HG02763 (cell line): Measurements from ENCODE around the gene NRG2.

ENCODE experiments used
- ATAC-seq: cut with Tn5 transposase; IDR thresholded peaks from one replicate; pipeline ENCODE4 v1.9.1; 2021; ENCODE audit warnings: mild to moderate bottlenecking, moderate library complexity; ENCODE audit not compliant: unreplicated experiment

The NRG2 gene

GRCh38 chr5:139817970-139818369 is 225.1 kb downstream of the NRG2 start:
- ATAC-seq = no peak

DNA sequence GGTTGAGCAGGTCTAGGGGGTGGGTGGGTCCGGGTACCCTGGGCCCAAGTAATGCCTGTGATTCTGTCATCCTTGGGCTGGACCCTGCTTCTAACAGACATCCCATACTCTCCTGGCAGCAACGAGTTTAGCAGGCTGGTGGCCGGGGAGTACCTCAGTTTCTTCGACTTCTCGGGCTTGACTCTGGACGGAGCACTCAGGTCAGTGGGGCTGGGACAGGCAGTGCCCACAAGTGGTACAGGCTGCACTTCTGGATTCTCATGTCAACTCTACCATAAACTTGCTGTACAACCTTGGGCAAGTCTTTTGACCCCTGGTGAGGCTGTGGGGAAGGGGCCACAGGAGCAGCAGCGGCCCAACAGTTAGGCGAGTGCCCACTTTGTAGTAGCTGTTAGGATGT is 225.7 kb downstream of the NRG2 start:
- ATAC-seq = no peak

DNA sequence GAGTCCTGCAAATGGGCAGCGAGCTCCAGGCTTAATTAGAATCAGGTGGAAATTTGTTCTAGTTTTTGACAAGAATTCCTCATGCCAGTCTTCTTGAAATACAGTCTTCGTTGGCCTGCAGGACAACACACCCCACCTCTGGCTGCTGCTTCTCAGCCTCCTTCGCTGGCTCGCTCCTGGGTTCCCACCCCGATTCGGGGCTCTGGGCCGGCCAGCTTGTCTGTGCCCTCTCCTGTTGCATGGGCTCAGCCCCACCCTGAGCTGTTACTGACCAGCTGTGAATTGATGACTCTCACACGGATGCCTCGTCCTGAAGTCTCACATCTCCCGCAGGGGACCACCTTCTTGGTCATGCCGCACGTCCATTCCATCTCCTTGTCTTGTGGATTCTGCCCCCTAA is 226.5 kb downstream of the NRG2 start:
- no peak for ATAC-seq

- no peak for ATAC-seq
Measured at GRCh38 chr5:139814704-139815280, 228.3 kb downstream of the NRG2 start.

DNA sequence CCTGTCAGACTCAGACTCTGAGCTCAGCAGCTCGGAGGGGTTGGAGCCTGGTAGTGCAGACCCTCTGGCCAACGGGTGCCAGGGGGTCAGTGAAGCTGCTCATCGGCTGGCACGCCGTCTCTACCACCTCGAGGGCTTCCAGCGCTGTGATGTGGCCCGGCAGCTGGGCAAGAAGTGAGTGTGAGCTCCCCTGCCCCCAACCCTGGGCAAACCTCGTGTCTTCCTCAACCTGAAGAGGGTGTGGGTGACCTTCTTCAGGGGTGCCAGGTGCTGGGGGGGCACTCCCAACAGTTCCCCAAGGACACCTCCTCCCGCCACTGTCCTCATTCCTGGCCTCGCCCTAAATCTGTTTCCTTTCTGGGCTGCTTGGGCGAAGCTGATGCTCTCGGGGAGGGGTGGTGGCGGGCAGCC is 228.9 kb downstream of the NRG2 start:
- ATAC-seq = no peak

DNA sequence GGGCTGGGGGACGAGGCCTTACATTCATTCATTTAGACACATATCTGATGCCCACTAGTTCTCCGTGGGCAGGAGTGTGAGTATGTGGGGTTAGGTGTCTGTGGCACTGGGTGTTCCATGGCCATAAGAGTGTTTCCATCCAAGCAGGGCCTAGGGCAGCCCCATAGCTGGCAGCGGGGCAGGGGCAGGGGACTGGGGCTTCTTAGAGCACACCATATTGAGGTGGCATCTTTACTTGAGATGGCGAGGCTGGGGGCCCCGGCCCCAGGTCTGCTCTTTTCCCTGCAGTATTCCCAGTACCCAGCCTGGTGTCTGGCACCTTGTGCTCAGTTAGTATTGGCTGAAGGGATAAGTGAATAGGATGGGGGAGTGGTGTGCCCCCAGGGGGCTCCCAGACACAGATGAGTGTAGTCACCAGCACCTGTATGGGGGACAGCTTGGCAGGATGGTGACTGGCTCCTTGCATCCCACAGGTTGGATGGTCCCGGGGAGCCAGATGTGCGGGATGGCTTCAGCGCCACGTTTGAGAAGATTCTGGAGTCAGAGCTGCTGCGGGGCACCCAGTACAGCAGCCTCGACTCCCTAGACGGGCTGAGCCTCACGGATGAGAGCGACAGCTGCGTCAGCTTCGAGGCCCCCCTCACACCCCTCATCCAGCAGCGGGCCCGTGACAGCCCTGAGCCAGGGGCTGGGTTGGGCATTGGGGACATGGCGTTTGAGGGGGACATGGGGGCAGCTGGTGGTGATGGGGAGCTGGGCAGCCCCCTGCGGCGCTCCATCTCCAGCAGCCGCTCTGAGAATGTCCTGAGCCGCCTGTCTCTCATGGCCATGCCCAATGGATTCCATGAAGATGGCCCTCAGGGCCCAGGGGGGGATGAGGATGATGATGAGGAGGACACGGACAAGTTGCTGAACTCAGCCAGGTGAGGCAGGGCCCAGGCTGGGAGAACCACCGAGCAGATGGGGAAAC is 230.0 kb downstream of the NRG2 start:
- no peak for ATAC-seq

GRCh38 chr5:139812323-139812722 is 230.8 kb downstream of the NRG2 start:
- ATAC-seq = no peak

GRCh38 chr5:139811274-139811607 is 231.9 kb downstream of the NRG2 start:
- ATAC-seq = no peak

DNA sequence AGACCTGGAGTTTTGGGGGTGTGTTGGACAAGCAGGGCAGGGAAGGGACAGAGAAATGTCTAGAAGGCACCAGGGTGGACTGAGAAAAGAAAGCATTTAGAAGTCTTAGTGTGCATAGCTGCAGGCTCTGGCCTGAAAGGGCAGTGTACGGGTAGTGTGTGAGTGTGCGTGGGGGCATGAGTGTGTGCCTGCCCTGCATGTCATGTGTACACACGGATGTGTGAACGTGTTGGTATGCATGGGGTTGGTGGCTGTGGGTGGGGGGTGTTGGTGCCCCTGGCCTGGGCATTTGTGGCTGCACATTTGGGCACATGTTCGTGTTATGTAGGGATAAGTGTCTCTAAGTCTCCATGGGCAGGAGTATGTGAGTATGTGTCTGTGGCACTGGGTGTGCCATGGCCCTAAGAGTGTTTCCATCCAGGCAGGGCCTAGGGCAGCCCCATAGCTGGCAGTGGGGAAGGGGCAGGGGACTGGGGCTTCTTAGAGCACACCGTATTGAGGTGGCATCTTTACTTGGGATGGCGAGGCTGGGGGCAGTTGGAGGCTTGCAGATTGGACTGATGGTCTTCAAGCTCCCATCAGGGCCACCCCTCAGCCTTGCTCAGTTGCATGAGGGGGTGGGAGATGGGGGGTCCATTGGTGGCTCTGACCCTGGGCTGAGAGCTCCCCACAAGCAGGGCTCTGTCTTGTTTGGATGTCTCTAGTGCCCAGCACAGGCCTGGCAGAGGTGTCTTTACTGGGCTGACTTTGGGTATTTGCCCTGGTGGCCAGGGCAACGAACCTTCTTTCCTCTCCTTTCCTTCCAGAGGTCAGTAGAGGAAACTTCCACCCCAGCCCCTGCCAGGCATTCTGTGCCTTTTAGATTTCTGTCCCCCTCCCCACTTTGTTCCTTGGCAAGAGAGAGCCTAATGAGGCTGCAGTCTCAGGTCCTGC is 232.5 kb downstream of the NRG2 start:
- ATAC-seq = no peak

DNA sequence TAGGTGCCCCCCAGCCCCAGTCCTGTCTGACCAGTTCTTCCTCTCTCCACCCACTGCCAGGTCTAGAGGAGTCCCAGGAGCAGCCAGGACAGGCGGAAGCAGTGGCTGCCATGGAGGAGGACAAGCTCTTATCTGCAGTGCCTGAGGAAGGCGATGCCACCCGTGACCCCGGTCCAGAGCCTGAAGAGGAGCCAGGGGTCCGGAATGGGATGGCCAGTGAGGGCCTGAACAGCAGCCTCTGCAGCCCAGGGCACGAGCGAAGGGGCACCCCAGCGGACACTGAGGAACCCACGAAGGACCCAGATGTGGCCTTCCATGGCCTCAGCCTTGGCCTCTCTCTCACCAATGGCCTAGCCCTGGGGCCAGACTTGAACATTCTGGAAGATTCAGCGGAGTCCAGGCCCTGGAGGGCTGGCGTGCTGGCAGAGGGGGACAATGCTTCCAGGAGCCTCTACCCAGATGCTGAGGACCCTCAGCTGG is 233.7 kb downstream of the NRG2 start:
- no peak for ATAC-seq

GRCh38 chr5:139808481-139809330 is 234.4 kb downstream of the NRG2 start:
- no peak for ATAC-seq

GRCh38 chr5:139807647-139808030 is 235.5 kb downstream of the NRG2 start:
- ATAC-seq = no peak

DNA sequence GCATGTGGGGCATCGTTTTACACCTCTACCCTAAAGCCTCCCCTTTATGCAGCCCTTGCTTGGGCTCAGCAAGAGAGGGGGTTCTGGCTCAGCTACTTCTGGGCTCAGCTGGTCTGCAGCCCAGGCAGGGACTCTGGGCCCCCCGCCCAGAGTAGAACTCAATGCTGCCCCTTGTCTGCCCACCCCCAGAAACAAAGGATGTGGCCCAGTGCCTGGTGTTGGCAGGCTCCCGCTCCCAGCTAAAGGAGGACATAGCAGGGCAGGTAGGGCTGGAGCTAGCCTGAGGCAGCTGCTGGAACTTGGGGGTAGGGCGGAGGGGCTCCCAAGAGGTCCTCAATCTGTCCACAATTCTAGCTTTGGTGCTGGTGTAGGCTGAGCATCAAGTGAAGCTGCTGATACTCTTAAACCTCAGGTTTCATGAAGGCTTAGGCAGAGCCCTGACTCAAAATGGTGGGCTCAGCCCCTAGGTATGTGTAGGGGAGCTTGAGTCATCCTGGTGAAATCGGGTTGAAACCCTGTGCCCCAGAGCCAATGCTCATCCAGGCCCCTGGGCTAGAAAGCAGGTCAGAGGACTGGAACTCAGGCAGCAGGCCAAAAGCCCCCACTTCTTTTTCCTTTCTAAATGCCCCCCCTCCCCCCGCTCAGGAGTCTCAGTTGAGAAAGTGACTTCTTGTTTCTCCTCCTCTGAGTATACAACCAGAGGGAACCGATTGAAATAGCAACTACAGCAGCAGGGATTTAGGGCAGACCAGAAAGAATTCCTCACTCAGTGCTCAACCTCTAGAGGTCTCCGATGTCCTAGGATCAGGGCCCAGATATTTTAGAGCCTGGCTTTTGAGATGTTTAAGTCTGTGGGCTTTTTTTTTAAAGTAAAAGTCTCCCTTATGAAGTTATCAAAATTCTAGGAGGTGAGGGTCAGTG is 236.1 kb downstream of the NRG2 start:
- ATAC-seq = no peak

GRCh38 chr5:139806111-139806510 is 237.0 kb downstream of the NRG2 start:
- no peak for ATAC-seq

- ATAC-seq = no peak
Measured at GRCh38 chr5:139805545-139805944, 237.6 kb downstream of the NRG2 start.

- no peak for ATAC-seq
Measured at GRCh38 chr5:139804800-139805397, 238.2 kb downstream of the NRG2 start.

DNA sequence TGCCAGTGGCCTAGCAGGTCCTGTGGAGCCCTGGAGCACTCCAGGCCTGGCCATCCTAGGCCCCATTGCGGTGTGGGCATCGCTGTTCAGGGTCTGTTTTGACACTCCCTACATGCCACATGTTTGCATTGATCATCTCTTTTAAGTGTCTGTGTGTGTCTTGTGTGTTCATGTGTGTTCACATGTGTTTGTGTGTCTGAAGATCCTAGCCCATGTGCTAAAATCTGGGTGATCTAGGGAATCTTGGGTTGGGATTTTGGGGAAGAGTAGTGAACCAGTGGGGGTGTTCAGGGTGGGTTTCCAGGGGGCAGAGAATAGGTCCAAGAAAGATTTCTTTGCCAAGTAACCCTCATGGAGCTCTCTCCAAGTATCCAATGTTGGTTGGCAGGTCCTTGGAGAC is 239.1 kb downstream of the NRG2 start:
- no peak for ATAC-seq

DNA sequence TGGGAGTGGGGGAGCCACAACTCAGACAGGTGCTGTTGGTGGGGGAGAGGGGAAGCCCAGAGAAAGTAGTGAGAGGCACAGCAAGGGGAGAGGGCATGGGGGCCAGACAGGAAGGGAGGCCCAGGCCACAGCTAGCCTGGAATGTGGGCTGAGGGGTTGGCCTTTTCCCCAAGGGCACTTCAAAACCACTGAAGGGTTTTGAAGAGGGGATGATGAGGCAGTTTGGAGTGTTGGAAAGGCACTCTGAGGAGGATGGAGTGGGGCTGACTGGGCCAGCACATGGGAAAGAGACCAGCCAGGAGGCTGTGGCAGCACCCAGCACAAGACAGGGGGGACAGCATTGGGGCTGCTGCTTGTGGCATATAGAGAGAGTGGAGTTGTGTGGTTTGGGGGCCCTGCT is 243.7 kb downstream of the NRG2 start:
- no peak for ATAC-seq

DNA sequence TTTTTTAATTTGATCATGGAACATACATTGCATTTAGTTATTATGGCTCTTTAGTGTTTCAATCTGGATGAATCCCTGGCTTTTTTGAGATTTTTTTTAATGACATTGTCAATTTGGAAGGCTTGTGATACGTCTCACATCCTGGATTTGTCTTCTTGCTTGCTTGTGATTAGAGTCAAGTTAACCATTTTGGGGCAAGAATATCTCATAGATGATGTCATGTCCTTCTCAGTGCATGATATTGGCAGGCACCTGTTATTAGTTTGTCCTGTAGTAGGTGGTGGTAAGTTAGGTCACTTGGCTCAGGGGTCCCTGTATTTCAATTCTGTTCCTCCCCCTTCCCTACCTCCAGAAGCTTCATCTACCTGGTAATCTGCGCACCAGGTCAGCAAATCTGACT is 244.2 kb downstream of the NRG2 start:
- no peak for ATAC-seq
